Hepatocyte (in vitro differentiated cells): ENCODE measurements around the gene RPL35. TPM values are rescaled to one million over a fixed set of nuclear protein-coding genes. Genes with fewer than 3 reads are reported as not detected.
A peak's percentile ranks its signal among the peaks of the same experiment; 100 is the strongest.
"Not testable (repeated sequence)": the region's sequence is repeated elsewhere in the genome, so short reads cannot be mapped to it uniquely, and the experiment has no call there.

Experiments
- DNase-seq: peaks from one replicate; pipeline ENCODE4 v3.0.0-alpha.2; 2016; ENCODE audit warnings: low spot score
- H2AFZ ChIP-seq: fragments of 200-600 bp; sonication (generic); 2 replicates; pipeline ENCODE4 v1.6.0; 2016; ENCODE audit warnings: antibody characterized with exemption, mild to moderate bottlenecking
- H3K27ac ChIP-seq: fragments of 200-600 bp; sonication (generic); 2 replicates; pipeline ENCODE4 v1.5.1; 2016; ENCODE audit warnings: mild to moderate bottlenecking
- H3K27me3 ChIP-seq: fragments of 200-600 bp; sonication (generic); 2 replicates; pipeline ENCODE4 v1.6.1; 2016
- H3K36me3 ChIP-seq: fragments of 200-600 bp; sonication (generic); replicated peaks from 2 replicates; pipeline ENCODE4 v1.5.1; 2016; ENCODE audit warnings: low read depth; ENCODE audit not compliant: insufficient read depth
- H3K4me1 ChIP-seq: fragments of 200-600 bp; sonication (generic); 2 replicates; pipeline ENCODE4 v1.5.1; 2016; ENCODE audit warnings: mild to moderate bottlenecking, moderate library complexity; ENCODE audit not compliant: insufficient read depth
- H3K4me2 ChIP-seq: fragments of 200-600 bp; sonication (generic); 2 replicates; pipeline ENCODE4 v1.6.0; 2016
- H3K4me3 ChIP-seq: fragments of 200-600 bp; sonication (generic); 2 replicates; pipeline ENCODE4 v1.5.1; 2016; ENCODE audit warnings: mild to moderate bottlenecking
- H3K79me2 ChIP-seq: fragments of 200-600 bp; sonication (generic); 2 replicates; pipeline ENCODE4 v1.6.0; 2017; ENCODE audit warnings: mild to moderate bottlenecking
- H3K9me2 ChIP-seq: fragments of 200-600 bp; sonication (generic); replicated peaks from 2 replicates; pipeline ENCODE4 v1.6.0; 2017; ENCODE audit warnings: mild to moderate bottlenecking; ENCODE audit not compliant: insufficient read depth
- H3K9me3 ChIP-seq: fragments of 200-600 bp; sonication (generic); 2 replicates; pipeline ENCODE4 v1.5.1; 2016; ENCODE audit warnings: low read depth, mild to moderate bottlenecking
- H4K20me1 ChIP-seq: fragments of 200-600 bp; sonication (generic); 2 replicates; pipeline ENCODE4 v1.6.0; 2016; ENCODE audit warnings: mild to moderate bottlenecking; ENCODE audit not compliant: insufficient read depth, poor library complexity, severe bottlenecking
- CTCF ChIP-seq: fragments of 200-600 bp; sonication (generic); IDR thresholded peaks from 2 replicates; pipeline ENCODE4 v1.5.1; 2016; ENCODE audit warnings: antibody characterized with exemption, mild to moderate bottlenecking; ENCODE audit not compliant: poor library complexity
- EZH2 ChIP-seq: fragments of 200-600 bp; sonication (generic); IDR thresholded peaks from 2 replicates; pipeline ENCODE4 v1.6.1; 2016; ENCODE audit warnings: antibody characterized with exemption, mild to moderate bottlenecking, borderline replicate concordance
- WGBS: methylation state at CpG from one replicate; pipeline ENCODE4 v1.1.6; 2016; ENCODE audit warnings: low lambda C conversion rate; ENCODE audit errors: missing lambda C conversion rate; 5-methylcytosine and 5-hydroxymethylcytosine counted together
- polyA plus RNA-seq: library from polyadenylated mRNA; unstranded; fragments of >200 nt; fragmentation: Nextera tagmentation; extraction: Ambion mirVana; gene quantifications from 2 replicates; pipeline ENCODE4 v1.2.1, GENCODE V29; 2016
- total RNA-seq: library from RNA; depleted of rRNA; stranded (reverse); fragments of >200 nt; gene quantifications from 2 replicates; pipeline ENCODE4 v1.2.3, GENCODE V29; 2014

Gene RPL35
- total and polyA plus RNA-seq, 2 experiments from 2014 or later: 927 to 1,257 TPM

DNA sequence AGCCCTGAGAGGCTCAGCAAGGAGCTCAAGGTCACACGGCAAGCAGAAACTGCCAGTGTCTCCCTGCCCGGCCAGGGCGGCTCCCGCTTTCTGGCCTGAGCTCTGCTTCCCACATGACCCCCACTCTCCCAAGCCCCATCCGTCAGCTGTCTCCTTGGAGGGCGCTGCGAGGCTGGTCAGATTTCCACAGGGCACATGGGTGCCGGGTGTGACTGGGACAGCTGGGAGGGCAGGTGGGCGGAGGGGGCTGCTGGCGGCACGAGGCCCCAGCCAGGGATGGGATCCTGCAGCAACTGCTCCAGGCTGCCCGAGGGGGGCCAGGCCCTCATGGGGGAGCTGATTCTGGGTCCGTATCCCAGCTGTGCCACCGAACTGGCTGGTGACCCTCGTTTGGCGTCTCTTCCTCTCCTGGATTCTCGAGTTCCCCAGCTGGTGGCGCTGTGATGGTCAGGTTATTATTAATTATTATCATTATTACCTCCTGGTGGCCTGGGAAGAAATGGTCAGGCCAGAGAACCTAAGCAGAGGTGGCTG lies 21.4 kb downstream of the RPL35 start:
- no peak overlapping the region for H3K4me2 ChIP-seq
- H3K9me3 ChIP-seq: no peaks in the 10 kb centered on the region
- H3K4me1 ChIP-seq: peaks cover 2% of the 10 kb centered on the region
- no peaks in the 10 kb centered on the region for H3K9me2 ChIP-seq
- no peaks in the 10 kb centered on the region for H3K27me3 ChIP-seq
- peak; percentile 9 for DNase-seq
- TF ChIP-seq CTCF (peak; percentile 27), EZH2 (no peak)
- no peaks in the 10 kb centered on the region for H4K20me1 ChIP-seq
- no peaks in the 10 kb centered on the region for H3K36me3 ChIP-seq
- no peak overlapping the region for H3K27ac ChIP-seq
- H3K79me2 ChIP-seq: no peaks in the 10 kb centered on the region
- no peak overlapping the region for H2AFZ ChIP-seq
- no peak overlapping the region for H3K4me3 ChIP-seq
- WGBS: 81% methylated on average over 18 of the region's 18 CpGs

GRCh38 chr9:124839612-124840299 lies 22.0 kb downstream of the RPL35 start:
- no peaks in the 10 kb centered on the region for H3K27me3 ChIP-seq
- no peaks in the 10 kb centered on the region for H3K9me3 ChIP-seq
- H3K4me1 ChIP-seq: peaks cover 8% of the 10 kb centered on the region
- no peaks in the 10 kb centered on the region for H3K79me2 ChIP-seq
- TF ChIP-seq CTCF: peak; percentile 28
- TF ChIP-seq EZH2: no peak
- no peaks in the 10 kb centered on the region for H3K36me3 ChIP-seq
- no peaks in the 10 kb centered on the region for H3K9me2 ChIP-seq
- DNase-seq: peak; percentile 23
- no peak overlapping the region for H2AFZ ChIP-seq
- H3K4me2 ChIP-seq: no peak overlapping the region
- 75% methylated on average over 10 of the region's 12 CpGs for WGBS
- H4K20me1 ChIP-seq: no peaks in the 10 kb centered on the region
- no peak overlapping the region for H3K4me3 ChIP-seq
- H3K27ac ChIP-seq: no peak overlapping the region

DNA sequence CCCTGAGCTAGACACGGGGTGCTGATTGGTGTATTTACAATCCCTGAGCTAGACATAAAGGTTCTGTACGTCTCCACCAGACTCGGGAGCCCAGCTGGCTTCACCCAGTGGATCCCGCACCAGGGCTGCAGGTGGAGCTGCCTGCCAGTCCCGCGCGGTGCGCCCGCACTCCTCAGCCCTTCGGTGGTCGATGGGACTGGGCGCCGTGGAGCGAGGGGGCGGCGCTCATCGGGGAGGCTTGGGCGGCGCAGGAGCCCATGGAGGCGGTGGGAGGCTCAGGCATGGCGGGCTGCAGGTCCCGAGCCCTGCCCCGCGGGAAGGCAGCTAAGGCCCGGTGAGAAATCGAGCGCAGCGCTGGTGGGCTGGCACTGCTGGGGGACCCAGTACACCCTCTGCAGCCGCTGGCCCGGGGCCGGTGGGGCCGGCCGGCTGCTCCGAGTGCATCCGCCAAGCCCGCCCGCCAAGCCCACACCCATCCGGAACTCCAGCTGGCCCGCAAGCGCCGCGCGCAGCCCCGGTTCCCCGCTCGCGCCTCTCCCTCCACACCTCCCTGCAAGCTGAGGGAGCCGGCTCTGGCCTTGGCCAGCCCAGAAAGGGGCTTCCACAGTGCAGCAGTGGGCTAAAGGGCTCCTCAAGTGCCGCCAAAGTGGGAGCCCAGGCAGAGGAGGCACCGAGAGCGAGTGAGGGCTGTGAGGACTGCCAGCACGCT lies 23.0 kb downstream of the RPL35 start:
- H3K36me3 ChIP-seq, H3K4me3 ChIP-seq: not testable (repeated sequence)

DNA sequence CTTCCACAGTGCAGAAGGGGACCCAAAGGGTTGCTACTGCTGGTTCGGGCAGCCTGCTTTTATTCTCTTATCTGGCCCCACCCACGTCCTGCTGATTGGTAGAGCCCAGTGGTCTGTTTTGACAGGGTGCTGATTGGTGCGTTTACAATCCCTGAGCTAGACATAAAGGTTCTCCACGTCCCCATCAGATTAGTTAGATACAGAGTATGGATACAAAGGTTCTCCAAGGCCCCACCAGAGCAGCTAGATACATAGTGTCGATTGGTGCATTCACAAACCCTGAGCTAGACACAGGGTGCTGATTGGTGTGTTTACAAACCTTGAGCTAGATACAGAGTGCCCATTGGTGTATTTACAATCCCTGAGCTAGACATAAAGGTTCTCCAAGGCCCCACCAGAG lies 23.6 kb downstream of the RPL35 start:
- not testable (repeated sequence) for H3K9me3 ChIP-seq, DNase-seq, H4K20me1 ChIP-seq, H3K4me2 ChIP-seq, H3K36me3 ChIP-seq, H3K79me2 ChIP-seq, H3K4me3 ChIP-seq, H2AFZ ChIP-seq, H3K27me3 ChIP-seq, H3K27ac ChIP-seq, H3K9me2 ChIP-seq
- 79% methylated on average over 5 of the region's 5 CpGs for WGBS
- H3K4me1 ChIP-seq: peaks cover 13% of the 10 kb centered on the region

More for the DNA sequence above, 23.0 kb downstream of the RPL35 start:
- H3K9me2 ChIP-seq, H3K4me2 ChIP-seq, DNase-seq, H4K20me1 ChIP-seq, H2AFZ ChIP-seq, H3K27me3 ChIP-seq, H3K27ac ChIP-seq, H3K9me3 ChIP-seq, H3K79me2 ChIP-seq: not testable (repeated sequence)
- H3K4me1 ChIP-seq: peaks cover 13% of the 10 kb centered on the region
- 95% methylated on average over 26 of the region's 52 CpGs for WGBS
